GM12878 (cell line): Measurements from ENCODE around the gene PTPRN2.

Experiments used
- BACH1 ChIP-seq: fragments of 450-650 bp; IDR thresholded peaks from 2 replicates; pipeline ENCODE4 v1.6.1; 2017; ENCODE audit warnings: mild to moderate bottlenecking, borderline replicate concordance
- EZH2 ChIP-seq: IDR thresholded peaks from 2 replicates; pipeline ENCODE4 v1.6.1; 2012; ENCODE audit warnings: low read depth, mild to moderate bottlenecking, control low read depth, inconsistent platforms, low read length, borderline replicate concordance; ENCODE audit not compliant: control insufficient read depth
- GATAD2B ChIP-seq: fragments of 450-650 bp; conservative IDR thresholded peaks from 2 replicates; pipeline ENCODE4 v1.6.1; 2017; ENCODE audit warnings: low read depth, mild to moderate bottlenecking, moderate library complexity
- POLR2A ChIP-seq: IDR thresholded peaks from 2 replicates; pipeline ENCODE4 v1.6.1; 2011; ENCODE audit warnings: low read depth, mild to moderate bottlenecking, low read length
- POLR2AphosphoS5 ChIP-seq: IDR thresholded peaks from 2 replicates; pipeline ENCODE4 v1.6.1; 2011; ENCODE audit warnings: mild to moderate bottlenecking, low read length, inconsistent platforms
- TF ChIP-seq, protein P1 (sequence below), 3 experiments: IDR thresholded peaks in 2 of 3; conservative IDR thresholded peaks in 1 of 3; 2 replicates each; pipeline ENCODE4 v1.5.1; 2011; ENCODE audit warnings: low read depth in 3 of 3, low read length in 3 of 3, mild to moderate bottlenecking in 3 of 3, control low read depth in 2 of 3, moderate library complexity in 2 of 3, inconsistent platforms in 1 of 3, mixed read lengths in 1 of 3; ENCODE audit not compliant: control insufficient read depth in 2 of 3, insufficient read depth in 1 of 3; ENCODE audit errors: extremely low read depth in 1 of 3
- TF ChIP-seq, protein P2 (sequence below): IDR thresholded peaks from 2 replicates; pipeline ENCODE4 v1.6.1; 2012; ENCODE audit warnings: low read depth, low read length, improper control_type of control experiment
- TF ChIP-seq, protein P3 (sequence below): fragments of 450-650 bp; IDR thresholded peaks from 2 replicates; pipeline ENCODE4 v1.6.1; 2017; ENCODE audit warnings: antibody characterized with exemption, mild to moderate bottlenecking, moderate library complexity

DNA sequence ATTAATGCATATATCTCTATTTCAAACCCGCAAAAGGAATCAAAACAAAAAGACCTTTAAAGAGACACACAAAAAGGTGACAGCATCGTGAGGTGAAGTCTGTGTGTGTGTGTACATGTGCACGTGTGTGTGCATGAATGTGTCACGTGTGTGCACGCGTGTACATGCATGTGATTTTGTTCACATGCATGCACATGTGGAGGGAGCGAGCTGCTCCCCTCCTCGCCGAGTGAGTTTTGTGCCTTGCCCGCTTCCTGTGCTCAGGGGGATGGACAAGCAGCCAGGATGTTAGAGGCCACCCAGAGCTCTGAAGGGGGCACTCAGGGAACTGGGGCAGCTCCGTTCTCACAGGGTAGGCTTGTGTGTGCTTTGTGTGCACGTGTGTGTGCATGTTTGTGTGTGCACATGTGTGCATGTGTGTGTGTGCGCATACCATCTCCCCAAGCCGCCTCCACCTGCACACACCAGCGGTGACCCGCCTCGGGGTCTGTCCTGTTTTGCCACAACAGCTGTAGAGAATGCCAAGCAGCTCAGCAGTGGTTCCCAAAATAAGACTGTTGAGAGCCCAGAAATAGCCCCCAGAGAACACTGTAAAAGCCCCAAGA, 191.2 kb downstream of the PTPRN2 start:
- TF ChIP-seq EZH2 (no peak), POLR2A (no peak), GATAD2B (no peak), BACH1 (no peak), POLR2AphosphoS5 (no peak)
- TF ChIP-seq, protein P1, sequence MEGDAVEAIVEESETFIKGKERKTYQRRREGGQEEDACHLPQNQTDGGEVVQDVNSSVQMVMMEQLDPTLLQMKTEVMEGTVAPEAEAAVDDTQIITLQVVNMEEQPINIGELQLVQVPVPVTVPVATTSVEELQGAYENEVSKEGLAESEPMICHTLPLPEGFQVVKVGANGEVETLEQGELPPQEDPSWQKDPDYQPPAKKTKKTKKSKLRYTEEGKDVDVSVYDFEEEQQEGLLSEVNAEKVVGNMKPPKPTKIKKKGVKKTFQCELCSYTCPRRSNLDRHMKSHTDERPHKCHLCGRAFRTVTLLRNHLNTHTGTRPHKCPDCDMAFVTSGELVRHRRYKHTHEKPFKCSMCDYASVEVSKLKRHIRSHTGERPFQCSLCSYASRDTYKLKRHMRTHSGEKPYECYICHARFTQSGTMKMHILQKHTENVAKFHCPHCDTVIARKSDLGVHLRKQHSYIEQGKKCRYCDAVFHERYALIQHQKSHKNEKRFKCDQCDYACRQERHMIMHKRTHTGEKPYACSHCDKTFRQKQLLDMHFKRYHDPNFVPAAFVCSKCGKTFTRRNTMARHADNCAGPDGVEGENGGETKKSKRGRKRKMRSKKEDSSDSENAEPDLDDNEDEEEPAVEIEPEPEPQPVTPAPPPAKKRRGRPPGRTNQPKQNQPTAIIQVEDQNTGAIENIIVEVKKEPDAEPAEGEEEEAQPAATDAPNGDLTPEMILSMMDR (IDR thresholded peaks at IDR 0.05 in 2 of 3, conservative IDR thresholded peaks at IDR 0.05 in 1 of 3; ENCODE audit: control insufficient read depth in 2 of 3, extremely low read depth in 1 of 3, insufficient read depth in 1 of 3, low read depth in 3 of 3, low read length in 3 of 3), result no peak
- TF ChIP-seq, protein P2, sequence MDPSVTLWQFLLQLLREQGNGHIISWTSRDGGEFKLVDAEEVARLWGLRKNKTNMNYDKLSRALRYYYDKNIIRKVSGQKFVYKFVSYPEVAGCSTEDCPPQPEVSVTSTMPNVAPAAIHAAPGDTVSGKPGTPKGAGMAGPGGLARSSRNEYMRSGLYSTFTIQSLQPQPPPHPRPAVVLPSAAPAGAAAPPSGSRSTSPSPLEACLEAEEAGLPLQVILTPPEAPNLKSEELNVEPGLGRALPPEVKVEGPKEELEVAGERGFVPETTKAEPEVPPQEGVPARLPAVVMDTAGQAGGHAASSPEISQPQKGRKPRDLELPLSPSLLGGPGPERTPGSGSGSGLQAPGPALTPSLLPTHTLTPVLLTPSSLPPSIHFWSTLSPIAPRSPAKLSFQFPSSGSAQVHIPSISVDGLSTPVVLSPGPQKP, result no peak
- TF ChIP-seq, protein P3, sequence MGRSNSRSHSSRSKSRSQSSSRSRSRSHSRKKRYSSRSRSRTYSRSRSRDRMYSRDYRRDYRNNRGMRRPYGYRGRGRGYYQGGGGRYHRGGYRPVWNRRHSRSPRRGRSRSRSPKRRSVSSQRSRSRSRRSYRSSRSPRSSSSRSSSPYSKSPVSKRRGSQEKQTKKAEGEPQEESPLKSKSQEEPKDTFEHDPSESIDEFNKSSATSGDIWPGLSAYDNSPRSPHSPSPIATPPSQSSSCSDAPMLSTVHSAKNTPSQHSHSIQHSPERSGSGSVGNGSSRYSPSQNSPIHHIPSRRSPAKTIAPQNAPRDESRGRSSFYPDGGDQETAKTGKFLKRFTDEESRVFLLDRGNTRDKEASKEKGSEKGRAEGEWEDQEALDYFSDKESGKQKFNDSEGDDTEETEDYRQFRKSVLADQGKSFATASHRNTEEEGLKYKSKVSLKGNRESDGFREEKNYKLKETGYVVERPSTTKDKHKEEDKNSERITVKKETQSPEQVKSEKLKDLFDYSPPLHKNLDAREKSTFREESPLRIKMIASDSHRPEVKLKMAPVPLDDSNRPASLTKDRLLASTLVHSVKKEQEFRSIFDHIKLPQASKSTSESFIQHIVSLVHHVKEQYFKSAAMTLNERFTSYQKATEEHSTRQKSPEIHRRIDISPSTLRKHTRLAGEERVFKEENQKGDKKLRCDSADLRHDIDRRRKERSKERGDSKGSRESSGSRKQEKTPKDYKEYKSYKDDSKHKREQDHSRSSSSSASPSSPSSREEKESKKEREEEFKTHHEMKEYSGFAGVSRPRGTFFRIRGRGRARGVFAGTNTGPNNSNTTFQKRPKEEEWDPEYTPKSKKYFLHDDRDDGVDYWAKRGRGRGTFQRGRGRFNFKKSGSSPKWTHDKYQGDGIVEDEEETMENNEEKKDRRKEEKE, result no peak
